ENCODE measurements around the gene PIGC. TPM values are rescaled to one million over a fixed set of nuclear protein-coding genes. Genes with fewer than 3 reads are reported as not detected.

Gene PIGC
- 10 to 100 TPM; 48.9 to 49.2 TPM for total RNA-seq
- polyA plus RNA-seq, result 100 to 1,000 TPM; 109 to 132 TPM

DNA sequence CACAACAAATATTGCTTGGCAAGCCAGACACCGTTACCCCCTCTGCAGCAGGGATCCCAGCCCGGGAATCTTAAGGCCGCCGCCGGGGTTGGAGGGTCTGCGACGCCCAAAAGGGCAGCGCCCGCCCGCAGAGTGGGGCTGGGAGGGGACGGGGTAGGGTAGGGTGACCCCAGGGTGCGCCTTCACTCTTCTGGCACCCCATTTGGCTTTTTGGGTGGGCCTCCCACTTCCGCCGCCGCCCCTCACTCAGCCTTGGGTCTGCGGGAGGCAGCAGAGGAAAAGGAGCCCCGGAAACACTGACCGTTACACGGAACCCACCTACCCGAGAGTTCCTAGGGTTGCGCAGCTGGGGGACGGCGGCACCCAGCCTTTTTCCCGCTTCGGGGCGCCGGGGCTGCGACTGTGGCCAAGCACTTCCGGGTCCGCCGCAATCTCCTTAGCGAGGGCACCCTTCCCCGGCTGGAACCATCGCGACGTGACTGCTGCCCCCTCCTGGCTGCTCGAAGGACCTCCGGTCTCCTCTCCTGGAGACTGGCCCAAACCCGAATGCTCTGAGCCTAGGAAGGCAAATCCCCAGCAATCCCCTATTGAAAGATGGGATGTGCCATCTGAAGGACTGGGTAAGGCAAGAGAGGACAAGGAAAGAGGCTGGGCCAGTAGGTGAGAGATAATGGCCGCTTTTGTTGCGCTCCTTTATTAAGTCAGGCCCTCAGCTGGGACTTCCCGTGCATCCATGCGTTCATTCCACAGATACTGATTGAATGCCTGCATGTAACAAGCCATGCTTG lies at the start of gene PIGC:
PIGC (minus strand) TSS at position 404 of the 788 bp plus-strand sequence. CDS start 1,447 bp downstream, outside the sequence.
- Mint-ChIP-seq H3K9me3 (no peaks in the 10 kb centered on the region), H3K27me3 (no peaks in the 10 kb centered on the region), H3K27ac (peak within 1 kb of the TSS; percentile 89 to 97 (median 95)), H3K4me3 (peak within 1 kb of the TSS; percentile 92 to 98 (median 96)), H3K36me3 (peaks cover 29 to 35% of the 10 kb centered on the region in 2 donors), H3K4me1 (peaks cover 32 to 49% (median 41%) of the 10 kb centered on the region in 4 donors)
- POLR2A ChIA-PET (ENCODE audit: partially characterized antibody), result interaction anchor here (0.9 to 3.4 kb wide), 7 partner anchors 10 to 701 kb away, joined by 3 to 24 read pairs (median 4); no protein-coding TSS in a partner anchor
- CTCF ChIA-PET (ENCODE audit: partially characterized antibody), result interaction anchor here (0.8 to 5.9 kb wide), 24 partner anchors 8 to 644 kb away, joined by 3 to 135 read pairs (median 4); no protein-coding TSS in a partner anchor
- DNase-seq, result peak; percentile 86 to 89 (median 87)
- peak within 1 kb of the TSS; percentile 67 for H3K27ac ChIP-seq (ENCODE audit: low read depth, low read length)
- H3K36me3 ChIP-seq (ENCODE audit: insufficient read depth, low read length), result no peaks in the 10 kb centered on the region
- H3K4me1 ChIP-seq (ENCODE audit: insufficient read depth, low read length), result peaks cover 36% of the 10 kb centered on the region
- H3K9me3 ChIP-seq (ENCODE audit: control insufficient read depth in 1 of 2, low read length in 2 of 2), result no peaks in the 10 kb centered on the region
- H3K27me3 ChIP-seq (ENCODE audit: insufficient read depth, low read length), result no peaks in the 10 kb centered on the region
- peak within 1 kb of the TSS; percentile 44 to 83 for H3K4me3 ChIP-seq (ENCODE audit: low read length in 2 of 2)
- intact Hi-C loops (cut with micrococcal nuclease), result loop anchor here (1.0 to 5.0 kb wide), 5 partner anchors 15 to 442 kb away; no protein-coding TSS in a partner anchor

DNA sequence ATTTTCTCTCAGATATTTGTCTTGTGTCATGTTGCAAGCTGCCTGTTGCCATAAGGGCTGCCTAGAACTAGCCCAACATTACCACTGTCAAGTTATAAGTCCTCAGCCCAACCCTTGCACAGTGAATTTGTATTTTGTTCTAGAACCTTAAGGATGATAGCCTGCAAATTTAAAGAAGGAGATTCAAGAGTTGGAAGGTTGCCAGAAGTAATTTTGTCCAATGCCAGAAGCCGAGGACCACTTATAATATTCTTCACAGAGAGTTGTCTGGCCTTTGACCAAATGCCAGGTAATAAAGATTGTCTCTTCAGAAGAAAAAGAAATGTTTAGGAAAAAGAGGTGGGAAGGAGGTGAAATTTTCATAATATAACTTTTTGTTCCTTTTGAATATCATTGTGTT lies 48.6 kb upstream of the PIGC start:
- CTCF ChIA-PET (ENCODE audit: partially characterized antibody), result no interaction called here
- no peaks in the 10 kb centered on the region for H3K9me3 Mint-ChIP-seq
- H3K4me3 Mint-ChIP-seq, result no peak overlapping the region
- Histone ChIP-seq H3K4me1 (ENCODE audit: insufficient read depth, low read length) (peaks cover 6% of the 10 kb centered on the region), H3K36me3 (ENCODE audit: insufficient read depth, low read length) (no peaks in the 10 kb centered on the region), H3K9me3 (ENCODE audit: control insufficient read depth in 1 of 2, low read length in 2 of 2) (no peaks in the 10 kb centered on the region), H3K27me3 (ENCODE audit: insufficient read depth, low read length) (no peaks in the 10 kb centered on the region), H3K4me3 (ENCODE audit: low read length in 2 of 2) (no peak overlapping the region), H3K27ac (ENCODE audit: low read depth, low read length) (no peak overlapping the region)
- POLR2A ChIA-PET (ENCODE audit: partially characterized antibody), result no interaction called here
- no peak overlapping the region for H3K27ac Mint-ChIP-seq
- H3K27me3 Mint-ChIP-seq, result peaks cover 1 to 5% of the 10 kb centered on the region in 2 donors
- intact Hi-C loops (cut with micrococcal nuclease), result no loop called here
- H3K36me3 Mint-ChIP-seq, result no peaks in the 10 kb centered on the region
- peaks cover 4 to 6% (median 5%) of the 10 kb centered on the region in 4 donors for H3K4me1 Mint-ChIP-seq
- DNase-seq, result no peak

DNA sequence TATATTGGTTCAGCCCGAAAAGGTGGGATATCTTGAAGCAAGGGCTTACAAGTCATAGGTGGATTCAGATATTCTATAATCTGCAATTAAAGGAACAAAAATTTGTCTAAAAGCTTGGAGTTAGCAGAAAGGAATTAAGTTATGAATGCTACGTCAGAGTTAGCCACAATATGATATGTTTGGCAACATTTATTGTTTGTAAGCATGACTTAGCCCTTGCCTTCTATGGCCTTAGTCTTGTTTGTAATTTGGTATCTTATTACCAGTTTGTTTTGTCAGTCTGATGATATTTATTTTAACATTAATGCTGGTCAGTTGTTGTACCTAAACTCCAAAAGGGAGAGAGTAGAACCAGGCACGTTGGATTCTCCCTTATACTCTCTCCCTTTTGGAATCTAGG lies 46.0 kb upstream of the PIGC start:
- H3K4me3 Mint-ChIP-seq, result no peak overlapping the region
- H3K27ac Mint-ChIP-seq, result no peak overlapping the region
- no peaks in the 10 kb centered on the region for H3K36me3 ChIP-seq (ENCODE audit: insufficient read depth, low read length)
- H3K9me3 ChIP-seq (ENCODE audit: control insufficient read depth in 1 of 2, low read length in 2 of 2), result no peaks in the 10 kb centered on the region
- POLR2A ChIA-PET (ENCODE audit: partially characterized antibody), result no interaction called here
- intact Hi-C loops (cut with micrococcal nuclease), result no loop called here
- H3K4me3 ChIP-seq (ENCODE audit: low read length in 2 of 2), result no peak overlapping the region
- peaks cover 1 to 5% of the 10 kb centered on the region in 2 donors for H3K27me3 Mint-ChIP-seq
- no peak overlapping the region for H3K27ac ChIP-seq (ENCODE audit: low read depth, low read length)
- H3K9me3 Mint-ChIP-seq, result no peaks in the 10 kb centered on the region
- H3K4me1 Mint-ChIP-seq, result peaks cover 5 to 9% (median 9%) of the 10 kb centered on the region in 4 donors
- no peaks in the 10 kb centered on the region for H3K27me3 ChIP-seq (ENCODE audit: insufficient read depth, low read length)
- no peak for DNase-seq
- H3K36me3 Mint-ChIP-seq, result no peaks in the 10 kb centered on the region
- peaks cover 12% of the 10 kb centered on the region for H3K4me1 ChIP-seq (ENCODE audit: insufficient read depth, low read length)
- CTCF ChIA-PET (ENCODE audit: partially characterized antibody), result no interaction called here

DNA sequence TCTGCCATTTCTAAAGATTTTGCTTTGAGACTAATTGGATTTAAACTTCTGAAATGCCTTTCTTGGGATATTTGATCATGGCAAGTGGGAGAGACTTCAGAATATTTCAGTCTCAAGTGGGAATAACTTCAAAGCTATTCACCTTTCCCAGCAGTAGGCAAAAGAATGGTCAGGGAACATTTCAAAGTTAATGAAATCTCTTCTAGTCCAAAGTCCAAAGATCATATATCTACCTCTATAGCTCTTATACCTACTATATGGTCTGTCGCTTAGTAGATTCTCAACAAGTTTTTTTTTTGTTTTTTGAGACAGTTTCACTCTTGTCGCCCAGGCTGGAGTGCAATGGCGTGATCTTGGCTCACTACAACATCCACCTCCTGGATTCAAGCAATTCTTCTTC lies 44.5 kb upstream of the PIGC start:
- no peaks in the 10 kb centered on the region for H3K27me3 ChIP-seq (ENCODE audit: insufficient read depth, low read length)
- H3K27ac ChIP-seq (ENCODE audit: low read depth, low read length), result no peak overlapping the region
- peaks cover 1 to 5% of the 10 kb centered on the region in 2 donors for H3K27me3 Mint-ChIP-seq
- H3K27ac Mint-ChIP-seq, result no peak overlapping the region
- no peaks in the 10 kb centered on the region for H3K9me3 Mint-ChIP-seq
- no peak overlapping the region for H3K4me3 ChIP-seq (ENCODE audit: low read length in 2 of 2)
- H3K36me3 Mint-ChIP-seq, result no peaks in the 10 kb centered on the region
- ChIA-PET POLR2A (ENCODE audit: partially characterized antibody) (interaction anchor here (0.6 kb wide), 1 partner anchor 583 kb away, joined by 3 read pairs; no protein-coding TSS in a partner anchor), CTCF (ENCODE audit: partially characterized antibody) (interaction anchor here (1.0 to 1.5 kb wide), 3 partner anchors 12 to 45 kb away, joined by 3 to 4 read pairs (median 3); partner anchors contain the start of gene PIGC)
- H3K36me3 ChIP-seq (ENCODE audit: insufficient read depth, low read length), result no peaks in the 10 kb centered on the region
- H3K4me3 Mint-ChIP-seq, result no peak overlapping the region
- peaks cover 7 to 19% (median 13%) of the 10 kb centered on the region in 4 donors for H3K4me1 Mint-ChIP-seq
- H3K4me1 ChIP-seq (ENCODE audit: insufficient read depth, low read length), result peaks cover 12% of the 10 kb centered on the region
- DNase-seq, result no peak
- intact Hi-C loops (cut with micrococcal nuclease), result no loop called here
- no peaks in the 10 kb centered on the region for H3K9me3 ChIP-seq (ENCODE audit: control insufficient read depth in 1 of 2, low read length in 2 of 2)

DNA sequence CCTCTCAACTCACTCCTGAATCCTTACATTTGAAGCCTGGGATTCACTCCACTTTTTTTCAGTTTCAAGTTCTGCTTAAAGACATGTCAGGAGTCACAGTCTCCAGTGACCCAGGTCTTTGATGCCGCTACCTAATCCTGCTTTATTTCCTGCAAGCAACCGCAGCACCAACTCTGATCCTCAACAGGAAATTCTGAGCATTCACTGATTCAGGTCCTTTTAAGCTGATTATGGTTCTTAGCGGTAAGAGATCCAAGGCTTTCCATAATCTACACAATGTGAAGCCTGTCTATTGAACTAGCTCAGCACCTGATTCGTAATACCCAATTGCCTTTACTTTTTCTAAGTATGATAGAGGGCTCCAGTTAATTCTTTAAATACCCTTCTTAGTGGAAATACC lies 43.7 kb upstream of the PIGC start:
- POLR2A ChIA-PET (ENCODE audit: partially characterized antibody), result interaction anchor here (0.7 to 0.9 kb wide), 2 partner anchors 27 to 45 kb away, joined by 3 read pairs; no protein-coding TSS in a partner anchor
- Histone ChIP-seq H3K4me1 (ENCODE audit: insufficient read depth, low read length) (peaks cover 12% of the 10 kb centered on the region), H3K4me3 (ENCODE audit: low read length in 2 of 2) (no peak overlapping the region), H3K27ac (ENCODE audit: low read depth, low read length) (no peak overlapping the region), H3K36me3 (ENCODE audit: insufficient read depth, low read length) (no peaks in the 10 kb centered on the region), H3K27me3 (ENCODE audit: insufficient read depth, low read length) (no peaks in the 10 kb centered on the region), H3K9me3 (ENCODE audit: control insufficient read depth in 1 of 2, low read length in 2 of 2) (no peaks in the 10 kb centered on the region)
- Mint-ChIP-seq H3K27ac (no peak overlapping the region), H3K4me1 (peaks cover 7 to 19% (median 13%) of the 10 kb centered on the region in 4 donors), H3K27me3 (peaks cover 1 to 5% of the 10 kb centered on the region in 2 donors), H3K9me3 (no peaks in the 10 kb centered on the region), H3K36me3 (no peaks in the 10 kb centered on the region), H3K4me3 (peak overlapping the region in 5 of 8 donors; percentile 1 to 60 (median 21))
- CTCF ChIA-PET (ENCODE audit: partially characterized antibody), result interaction anchor here (1.0 to 1.5 kb wide), 3 partner anchors 13 to 44 kb away, joined by 3 to 4 read pairs (median 3); partner anchors contain the start of gene PIGC
- intact Hi-C loops (cut with micrococcal nuclease), result no loop called here
- peak in 1 of 5 donors; percentile 4 for DNase-seq

DNA sequence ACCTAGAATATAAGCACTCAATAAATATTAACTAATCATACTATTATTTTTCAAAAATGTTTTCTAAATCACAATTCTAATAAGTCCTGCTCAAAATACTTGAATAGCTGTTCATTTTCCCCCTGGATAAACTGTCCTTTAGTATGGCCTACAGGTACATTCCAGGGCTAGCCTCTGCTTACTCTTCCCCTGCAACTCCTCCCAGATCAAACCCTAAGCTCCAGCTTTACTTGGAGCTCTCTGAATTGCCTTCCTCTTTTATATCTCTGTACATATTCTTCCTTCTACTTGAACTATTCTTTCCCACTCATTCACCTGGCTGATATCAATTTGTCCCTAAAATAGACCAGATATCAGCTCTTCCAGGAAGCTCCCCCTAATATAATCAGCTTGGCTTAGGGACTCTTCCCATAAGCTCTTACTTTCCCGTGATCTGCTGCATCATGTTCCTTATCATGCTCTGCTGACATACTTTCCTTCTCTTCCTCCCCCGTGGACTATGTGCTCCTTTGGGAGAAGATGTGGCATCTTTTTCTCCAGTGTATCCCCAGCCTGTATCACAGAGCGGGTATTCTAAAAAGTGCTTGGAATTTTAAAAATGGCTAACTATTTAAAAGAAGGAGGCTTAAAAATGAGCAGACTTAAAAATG lies 43.1 kb upstream of the PIGC start:
- ChIA-PET POLR2A (ENCODE audit: partially characterized antibody) (interaction anchor here (0.7 to 0.9 kb wide), 2 partner anchors 27 to 45 kb away, joined by 3 read pairs; no protein-coding TSS in a partner anchor), CTCF (ENCODE audit: partially characterized antibody) (interaction anchor here (1.5 kb wide), 1 partner anchor 43 kb away, joined by 4 read pairs; the partner anchor contains the start of gene PIGC)
- DNase-seq, result no peak
- no peak overlapping the region for H3K4me3 Mint-ChIP-seq
- no peak overlapping the region for H3K27ac ChIP-seq (ENCODE audit: low read depth, low read length)
- intact Hi-C loops (cut with micrococcal nuclease), result no loop called here
- H3K4me1 ChIP-seq (ENCODE audit: insufficient read depth, low read length), result peaks cover 12% of the 10 kb centered on the region
- peaks cover 7 to 19% (median 13%) of the 10 kb centered on the region in 4 donors for H3K4me1 Mint-ChIP-seq
- no peaks in the 10 kb centered on the region for H3K36me3 Mint-ChIP-seq
- H3K9me3 Mint-ChIP-seq, result no peaks in the 10 kb centered on the region
- no peaks in the 10 kb centered on the region for H3K36me3 ChIP-seq (ENCODE audit: insufficient read depth, low read length)
- H3K27ac Mint-ChIP-seq, result peak overlapping the region in 1 of 7 donors; percentile 34
- no peak overlapping the region for H3K4me3 ChIP-seq (ENCODE audit: low read length in 2 of 2)
- H3K27me3 Mint-ChIP-seq, result peaks cover 1 to 3% of the 10 kb centered on the region in 2 donors
- no peaks in the 10 kb centered on the region for H3K9me3 ChIP-seq (ENCODE audit: control insufficient read depth in 1 of 2, low read length in 2 of 2)
- no peaks in the 10 kb centered on the region for H3K27me3 ChIP-seq (ENCODE audit: insufficient read depth, low read length)

DNA sequence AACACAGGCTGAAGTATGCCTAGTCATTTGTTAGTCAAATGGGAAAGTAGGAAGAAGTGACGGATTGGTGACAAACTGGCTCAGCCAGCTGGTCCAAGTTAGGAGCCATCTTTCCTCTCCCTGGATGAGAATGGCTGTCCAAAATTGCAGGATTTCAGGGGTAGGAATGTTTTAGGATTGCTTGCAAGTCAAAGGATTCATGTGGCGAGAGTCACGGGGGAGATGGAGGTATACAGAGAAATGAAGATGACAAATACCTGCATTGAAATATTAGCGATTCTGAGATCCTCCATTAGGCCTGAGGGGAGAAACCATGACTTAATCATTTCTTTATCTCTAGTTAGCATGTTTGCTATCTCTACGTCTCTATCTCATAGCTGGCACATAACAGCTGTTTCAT lies 41.8 kb upstream of the PIGC start:
- Mint-ChIP-seq H3K27me3 (peaks cover 0 to 1% of the 10 kb centered on the region in 2 donors), H3K4me3 (no peak overlapping the region), H3K9me3 (no peaks in the 10 kb centered on the region), H3K27ac (no peak overlapping the region), H3K36me3 (no peaks in the 10 kb centered on the region), H3K4me1 (peaks cover 7 to 19% (median 13%) of the 10 kb centered on the region in 4 donors)
- no peak overlapping the region for H3K27ac ChIP-seq (ENCODE audit: low read depth, low read length)
- H3K36me3 ChIP-seq (ENCODE audit: insufficient read depth, low read length), result no peaks in the 10 kb centered on the region
- no peaks in the 10 kb centered on the region for H3K27me3 ChIP-seq (ENCODE audit: insufficient read depth, low read length)
- no peak overlapping the region for H3K4me3 ChIP-seq (ENCODE audit: low read length in 2 of 2)
- intact Hi-C loops (cut with micrococcal nuclease), result no loop called here
- no peak for DNase-seq
- ChIA-PET CTCF (ENCODE audit: partially characterized antibody) (interaction anchor here (0.5 kb wide), 1 partner anchor 123 kb away, joined by 3 read pairs; no protein-coding TSS in a partner anchor), POLR2A (ENCODE audit: partially characterized antibody) (no interaction called here)
- H3K4me1 ChIP-seq (ENCODE audit: insufficient read depth, low read length), result peaks cover 12% of the 10 kb centered on the region
- H3K9me3 ChIP-seq (ENCODE audit: control insufficient read depth in 1 of 2, low read length in 2 of 2), result no peaks in the 10 kb centered on the region
